Body of pancreas (tissue), 4 donors: ENCODE results near the gene TEX2. TPM values are rescaled to one million over a fixed set of nuclear protein-coding genes. Genes with fewer than 3 reads are reported as not detected.

Source experiments
- ATAC-seq: fragments of 150-250 bp; one replicate; pipeline ENCODE4 v1.9.1; 2016
- DNase-seq, 4 donors: peaks; one replicate each; pipeline ENCODE4 v3.0.0-alpha.2; 2019
- H3K27ac ChIP-seq, 4 donors: fragments of 200-600 bp; sonication (generic); 1 replicate in 3 of 4; 2 replicates in 1 of 4; pipeline versions ENCODE4 v1.5.1 to v1.6.1; 2016 to 2019; ENCODE audit warnings: mild to moderate bottlenecking in 1 of 4, mixed read lengths in 1 of 4, moderate library complexity in 1 of 4
- H3K27me3 ChIP-seq, 2 donors: fragments of 200-600 bp; sonication (generic); one replicate each; pipeline ENCODE4 v1.6.0; 2016; ENCODE audit warnings: mild to moderate bottlenecking in 1 of 2
- H3K36me3 ChIP-seq, 2 donors: fragments of 200-600 bp; sonication (generic); replicated peaks in 1 of 2; 2 replicates each; pipeline ENCODE4 v1.5.1; 2016; ENCODE audit warnings: low read depth in 2 of 2; ENCODE audit not compliant: insufficient read depth in 1 of 2
- H3K4me1 ChIP-seq: fragments of 200-600 bp; sonication (generic); one replicate; pipeline ENCODE4 v1.6.0; 2016
- H3K4me3 ChIP-seq, 2 donors: fragments of 200-600 bp; sonication (generic); 1 replicate in 1 of 2; 2 replicates in 1 of 2; pipeline ENCODE4 v1.5.1; 2016 to 2019
- H3K9me3 ChIP-seq, 3 donors: fragments of 200-600 bp; sonication (generic); 1 replicate in 2 of 3; 2 replicates in 1 of 3; pipeline ENCODE4 v1.5.1; 2016
- POLR2A ChIP-seq, 3 donors: fragments of 450-650 bp; IDR thresholded peaks; one replicate each; pipeline ENCODE4 v1.6.1; 2016; ENCODE audit warnings: antibody characterized with exemption in 3 of 3, mild to moderate bottlenecking in 2 of 3
- WGBS, 2 donors: methylation state at CpG; one replicate each; pipeline ENCODE4 v1.1.5; 2017; 5-methylcytosine and 5-hydroxymethylcytosine counted together
- intact Hi-C: fragments of 100-400 bp; cut with DNase I; formaldehyde crosslinking; loops from one replicate; pipeline ENCODE4 v1.15.1; 2023
- total RNA-seq, 2 donors: library from RNA; depleted of rRNA; stranded (reverse); fragments of >200 nt; gene quantifications; one replicate each; pipeline ENCODE4 v1.1.0, GENCODE V29; 2016
- TF ChIP-seq, protein P1 (sequence below), 7 experiments: fragments of 450-650 bp in 4 of 7; fragments of 200-600 bp in 3 of 7; sonication (generic) in 3 of 7; IDR thresholded peaks; one replicate each; pipeline ENCODE4 v1.5.1; 2016 to 2019; ENCODE audit warnings: antibody characterized with exemption in 7 of 7

The TEX2 gene
- total RNA-seq, 2 donors from 2014 or later, result 36.1 to 82.1 TPM

DNA sequence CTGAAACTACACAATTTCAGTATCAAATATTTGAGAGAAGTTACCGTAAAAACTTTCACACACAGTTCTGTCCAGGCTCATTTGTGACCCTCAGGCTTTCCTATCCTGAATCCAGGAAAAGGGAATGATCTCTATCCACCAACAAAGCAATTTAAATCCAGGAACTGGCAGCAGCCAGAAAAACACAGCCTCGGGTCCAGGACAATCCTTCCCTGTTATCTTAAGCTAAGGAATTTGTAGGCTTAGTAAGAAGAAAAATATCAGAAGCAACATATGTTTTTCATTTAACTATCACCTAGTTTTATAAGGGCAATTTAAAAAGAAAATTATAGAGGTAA is 47.1 kb downstream of the TEX2 start:
- no peak for ATAC-seq
- DNase-seq, result no peak
- WGBS, 2 donors, result 30 to 33% methylated on average over 2 of the region's 2 CpGs

DNA sequence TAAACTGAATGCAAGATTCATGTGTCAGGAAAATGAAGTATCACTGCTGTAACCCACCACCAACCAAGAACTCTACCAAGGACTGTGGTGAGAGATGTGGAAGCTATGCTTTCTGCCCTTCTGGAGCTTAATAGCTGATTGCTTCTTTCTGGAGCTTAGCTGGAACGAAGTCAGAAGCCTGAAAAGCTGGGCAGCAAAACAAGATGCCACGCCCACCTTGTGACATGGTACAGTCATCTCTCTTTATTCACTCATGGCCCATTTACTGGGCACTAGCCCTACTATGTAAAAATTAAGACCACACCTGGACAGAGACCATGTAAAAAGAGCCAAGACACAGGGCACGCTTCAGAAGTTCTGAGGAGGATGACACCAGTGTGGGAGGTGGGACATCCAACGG is 48.1 kb downstream of the TEX2 start:
- WGBS, 2 donors, result 93 to 96% methylated on average over 4 of the region's 4 CpGs

More for the DNA sequence above, 47.1 kb downstream of the TEX2 start:
- no peaks in the 10 kb centered on the region for H3K27me3 ChIP-seq
- peaks cover 0 to 6% of the 10 kb centered on the region in 2 donors for H3K36me3 ChIP-seq
- peak overlapping the region; percentile 1 to 74 (median 69) for H3K27ac ChIP-seq
- no peaks in the 10 kb centered on the region for H3K9me3 ChIP-seq
- peaks cover 50% of the 10 kb centered on the region for H3K4me1 ChIP-seq
- H3K4me3 ChIP-seq, result no peak overlapping the region
- TF ChIP-seq POLR2A (IDR thresholded peaks at IDR 0.05), result no peak
- TF ChIP-seq, protein P1, sequence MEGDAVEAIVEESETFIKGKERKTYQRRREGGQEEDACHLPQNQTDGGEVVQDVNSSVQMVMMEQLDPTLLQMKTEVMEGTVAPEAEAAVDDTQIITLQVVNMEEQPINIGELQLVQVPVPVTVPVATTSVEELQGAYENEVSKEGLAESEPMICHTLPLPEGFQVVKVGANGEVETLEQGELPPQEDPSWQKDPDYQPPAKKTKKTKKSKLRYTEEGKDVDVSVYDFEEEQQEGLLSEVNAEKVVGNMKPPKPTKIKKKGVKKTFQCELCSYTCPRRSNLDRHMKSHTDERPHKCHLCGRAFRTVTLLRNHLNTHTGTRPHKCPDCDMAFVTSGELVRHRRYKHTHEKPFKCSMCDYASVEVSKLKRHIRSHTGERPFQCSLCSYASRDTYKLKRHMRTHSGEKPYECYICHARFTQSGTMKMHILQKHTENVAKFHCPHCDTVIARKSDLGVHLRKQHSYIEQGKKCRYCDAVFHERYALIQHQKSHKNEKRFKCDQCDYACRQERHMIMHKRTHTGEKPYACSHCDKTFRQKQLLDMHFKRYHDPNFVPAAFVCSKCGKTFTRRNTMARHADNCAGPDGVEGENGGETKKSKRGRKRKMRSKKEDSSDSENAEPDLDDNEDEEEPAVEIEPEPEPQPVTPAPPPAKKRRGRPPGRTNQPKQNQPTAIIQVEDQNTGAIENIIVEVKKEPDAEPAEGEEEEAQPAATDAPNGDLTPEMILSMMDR (IDR thresholded peaks at IDR 0.05), result no peak
- intact Hi-C loops, result no loop called here

DNA sequence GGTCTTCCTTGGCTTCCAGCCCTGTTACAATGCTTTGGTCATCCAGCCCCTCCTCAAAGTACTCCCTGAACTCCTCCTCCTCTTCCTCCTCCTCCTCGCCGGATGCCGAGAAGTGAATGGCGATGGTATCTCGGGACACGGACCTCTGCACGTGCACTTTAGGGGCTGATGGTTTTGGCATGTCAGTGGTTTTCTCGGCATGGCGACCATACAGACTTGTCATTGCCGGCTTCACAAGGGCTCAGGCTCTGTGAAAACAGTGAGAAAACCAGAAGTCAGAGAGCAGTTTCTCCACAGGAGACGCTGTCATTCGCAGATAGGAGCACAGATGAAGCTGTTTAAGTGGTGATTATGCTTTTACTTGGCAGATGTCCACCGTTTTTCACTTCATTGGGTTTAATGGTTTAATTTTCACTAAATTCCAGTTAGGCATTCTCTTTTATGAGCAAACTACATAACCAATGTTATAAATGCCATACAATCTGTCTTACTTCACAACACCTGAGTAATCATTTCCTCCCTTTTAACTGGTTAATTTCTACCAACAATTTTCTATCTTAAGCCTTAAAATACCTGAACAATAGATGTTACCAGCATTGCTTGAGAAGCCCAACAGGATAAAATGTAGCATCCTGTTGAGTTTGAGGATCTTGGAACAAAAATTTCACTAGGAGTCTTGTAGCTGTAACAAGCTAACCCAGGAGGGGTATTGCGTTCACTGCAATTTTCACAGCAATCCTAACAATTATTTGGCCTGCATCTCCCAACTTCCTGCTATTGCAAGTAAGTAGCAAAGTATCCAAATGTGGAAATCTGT is 48.9 kb downstream of the TEX2 start:
- intact Hi-C loops, result no loop called here
- 82 to 84% methylated on average over 13 to 14 of the region's 14 CpGs for WGBS, 2 donors

More for the DNA sequence above, 48.1 kb downstream of the TEX2 start:
- Histone ChIP-seq H3K27me3 (no peaks in the 10 kb centered on the region), H3K4me1 (peaks cover 50% of the 10 kb centered on the region), H3K36me3 (peaks cover 0 to 6% of the 10 kb centered on the region in 2 donors), H3K27ac (no peak overlapping the region), H3K9me3 (no peaks in the 10 kb centered on the region), H3K4me3 (no peak overlapping the region)
- intact Hi-C loops, result no loop called here
- TF ChIP-seq POLR2A (IDR thresholded peaks at IDR 0.05), result no peak
- TF ChIP-seq, protein P1 (IDR thresholded peaks at IDR 0.05), result no peak
- no peak for DNase-seq
- ATAC-seq, result no peak

DNA sequence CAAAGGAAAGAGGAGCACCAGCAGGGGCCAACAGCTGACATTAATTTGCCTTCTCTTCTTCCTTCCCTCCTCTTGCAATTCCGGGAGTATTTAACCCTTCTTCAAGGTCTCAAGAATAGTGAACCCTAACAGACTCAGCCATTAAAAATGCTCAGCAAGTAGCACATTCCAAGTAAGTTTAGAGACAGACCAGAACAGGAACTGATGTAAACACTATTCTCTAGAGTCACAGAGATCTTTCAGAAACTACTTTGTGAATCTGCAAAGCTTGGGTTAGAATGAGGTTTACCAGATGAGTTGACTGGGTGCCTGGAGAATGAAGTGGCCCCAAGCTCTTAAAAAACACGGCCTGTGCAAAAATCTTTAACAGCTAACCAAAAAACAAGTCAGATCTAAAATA is 50.9 kb downstream of the TEX2 start:
- TF ChIP-seq, protein P1 (IDR thresholded peaks at IDR 0.05), result no peak
- no peak for TF ChIP-seq POLR2A (IDR thresholded peaks at IDR 0.05)
- H3K27ac ChIP-seq, result no peak overlapping the region
- no peak for DNase-seq
- WGBS, 2 donors, result 63 to 71% methylated on average over 2 of the region's 2 CpGs
- intact Hi-C loops, result no loop called here
- no peaks in the 10 kb centered on the region for H3K27me3 ChIP-seq
- no peak for ATAC-seq
- H3K4me3 ChIP-seq, result no peak overlapping the region
- peaks cover 0 to 6% of the 10 kb centered on the region in 2 donors for H3K36me3 ChIP-seq
- H3K4me1 ChIP-seq, result peaks cover 37% of the 10 kb centered on the region
- no peaks in the 10 kb centered on the region for H3K9me3 ChIP-seq

More for the DNA sequence above, 48.9 kb downstream of the TEX2 start:
- peaks cover 0 to 6% of the 10 kb centered on the region in 2 donors for H3K36me3 ChIP-seq
- H3K4me3 ChIP-seq, result no peak overlapping the region
- ATAC-seq (no peak), DNase-seq (no peak)
- peaks cover 52% of the 10 kb centered on the region for H3K4me1 ChIP-seq
- no peaks in the 10 kb centered on the region for H3K27me3 ChIP-seq
- TF ChIP-seq POLR2A (IDR thresholded peaks at IDR 0.05), result no peak
- TF ChIP-seq, protein P1 (IDR thresholded peaks at IDR 0.05), result no peak
- no peaks in the 10 kb centered on the region for H3K9me3 ChIP-seq
- peak overlapping the region in 1 of 4 donors; percentile 16 for H3K27ac ChIP-seq

DNA sequence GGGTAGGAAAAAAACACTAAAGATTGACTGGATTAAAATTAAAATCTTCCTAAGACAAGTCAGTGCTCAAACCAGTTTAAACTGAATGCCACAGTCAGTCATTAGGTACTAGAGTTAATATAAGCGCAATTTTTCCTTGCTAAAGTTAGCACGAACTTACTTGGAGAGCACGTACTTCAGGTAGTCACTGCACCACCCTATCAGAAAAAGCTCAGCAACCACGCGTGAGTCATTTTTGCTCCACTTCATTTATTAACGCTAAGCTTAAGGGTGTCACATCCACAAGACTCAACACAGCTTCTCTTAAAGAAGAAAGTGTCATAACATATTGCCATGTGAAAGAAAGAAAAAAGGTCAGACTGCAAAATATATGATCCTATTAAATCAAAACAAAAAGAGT is 53.1 kb downstream of the TEX2 start:
- no peak for ATAC-seq
- WGBS, 2 donors, result 86 to 96% methylated on average over 6 of the region's 6 CpGs
- peaks cover 25% of the 10 kb centered on the region for H3K4me1 ChIP-seq
- H3K4me3 ChIP-seq, result no peak overlapping the region
- peaks cover 0 to 6% of the 10 kb centered on the region in 2 donors for H3K36me3 ChIP-seq
- intact Hi-C loops, result no loop called here
- TF ChIP-seq POLR2A (IDR thresholded peaks at IDR 0.05), result no peak
- TF ChIP-seq, protein P1 (IDR thresholded peaks at IDR 0.05), result no peak
- H3K9me3 ChIP-seq, result no peaks in the 10 kb centered on the region
- no peaks in the 10 kb centered on the region for H3K27me3 ChIP-seq
- DNase-seq, result no peak
- no peak overlapping the region for H3K27ac ChIP-seq
